NCI-H510A treated with DMSO at 0.1 percent for 48 hours (cell line): Measurements from ENCODE around the gene SNAPC4.

Experiments
- DNase-seq: peaks from one replicate; lab custom pipeline; 2025; lab: John Stamatoyannopoulos, UW

Gene SNAPC4

GRCh38 chr9:136400038-136400834 lies at the start of gene SNAPC4:
SNAPC4 (minus strand) TSS chr9:136400170; CDS start chr9:136398428, 1,742 bp downstream.
- peak; percentile 84 for DNase-seq

- DNase-seq, result no peak
Measured at GRCh38 chr9:136448655-136449054, 48.7 kb upstream of the SNAPC4 start.

- DNase-seq, result no peak
Measured at GRCh38 chr9:136447173-136447778, 47.3 kb upstream of the SNAPC4 start.

- DNase-seq, result no peak
Measured at GRCh38 chr9:136445799-136446198, 45.8 kb upstream of the SNAPC4 start.

GRCh38 chr9:136444102-136444501 lies 44.1 kb upstream of the SNAPC4 start:
- DNase-seq, result no peak

GRCh38 chr9:136443687-136444086 lies 43.7 kb upstream of the SNAPC4 start:
- DNase-seq, result no peak

- no peak for DNase-seq
Measured at GRCh38 chr9:136443087-136443486, 43.1 kb upstream of the SNAPC4 start.

GRCh38 chr9:136442265-136442664 lies 42.3 kb upstream of the SNAPC4 start:
- DNase-seq, result no peak

- no peak for DNase-seq
Measured at GRCh38 chr9:136441681-136442245, 41.8 kb upstream of the SNAPC4 start.

- no peak for DNase-seq
Measured at GRCh38 chr9:136441191-136441680, 41.3 kb upstream of the SNAPC4 start.

GRCh38 chr9:136439481-136440408 lies 39.8 kb upstream of the SNAPC4 start, which contains the start of gene INPP5E:
INPP5E (minus strand) TSS chr9:136439845; CDS start chr9:136439419, 426 bp downstream.
- DNase-seq, result peak; percentile 34

- DNase-seq, result no peak
Measured at GRCh38 chr9:136438548-136439480, 38.8 kb upstream of the SNAPC4 start.

GRCh38 chr9:136437839-136438547 lies 38.0 kb upstream of the SNAPC4 start:
- DNase-seq, result no peak

GRCh38 chr9:136437430-136437829 lies 37.5 kb upstream of the SNAPC4 start:
- no peak for DNase-seq

- DNase-seq, result no peak
Measured at GRCh38 chr9:136436055-136436634, 36.2 kb upstream of the SNAPC4 start.

GRCh38 chr9:136434580-136435169 lies 34.7 kb upstream of the SNAPC4 start:
- DNase-seq, result no peak

- no peak for DNase-seq
Measured at GRCh38 chr9:136433849-136434579, 34.0 kb upstream of the SNAPC4 start.

GRCh38 chr9:136433043-136433715 lies 33.2 kb upstream of the SNAPC4 start:
- DNase-seq, result no peak
